Nephron (organoid): Measurements from ENCODE around the gene GH2.
A peak's percentile ranks its signal among the peaks of the same experiment; 100 is the strongest.

Experiments
- H3K27ac Mint-ChIP-seq, 3 experiments: 2 replicates each; pipeline ENCODE4 v1.8.0; 2020; ENCODE audit warnings: mixed read lengths in 3 of 3, mild to moderate bottlenecking in 2 of 3, moderate library complexity in 1 of 3
- H3K27me3 Mint-ChIP-seq: 2 replicates; pipeline ENCODE4 v1.8.0; 2021; ENCODE audit warnings: low read depth, mild to moderate bottlenecking, moderate library complexity, mixed read lengths
- H3K36me3 Mint-ChIP-seq: 2 replicates; pipeline ENCODE4 v1.8.0; 2020; ENCODE audit warnings: low read depth, mixed read lengths
- H3K4me1 Mint-ChIP-seq: 2 replicates; pipeline ENCODE4 v1.8.0; 2020; ENCODE audit warnings: mixed read lengths
- H3K4me3 Mint-ChIP-seq, 3 experiments: 2 replicates each; pipeline ENCODE4 v1.8.0; 2020; ENCODE audit warnings: mild to moderate bottlenecking in 3 of 3, mixed read lengths in 3 of 3, moderate library complexity in 2 of 3
- H3K9me3 Mint-ChIP-seq: 2 replicates; pipeline ENCODE4 v1.8.0; 2020; ENCODE audit warnings: mixed read lengths
- TF ChIP-seq, protein P1 (sequence below), 3 experiments: fragments of 200-600 bp; sonication (generic); IDR thresholded peaks; one replicate each; pipeline ENCODE4 v1.5.0; 2021; ENCODE audit warnings: antibody characterized with exemption in 3 of 3; ENCODE audit not compliant: unreplicated experiment in 3 of 3

GH2 gene

DNA sequence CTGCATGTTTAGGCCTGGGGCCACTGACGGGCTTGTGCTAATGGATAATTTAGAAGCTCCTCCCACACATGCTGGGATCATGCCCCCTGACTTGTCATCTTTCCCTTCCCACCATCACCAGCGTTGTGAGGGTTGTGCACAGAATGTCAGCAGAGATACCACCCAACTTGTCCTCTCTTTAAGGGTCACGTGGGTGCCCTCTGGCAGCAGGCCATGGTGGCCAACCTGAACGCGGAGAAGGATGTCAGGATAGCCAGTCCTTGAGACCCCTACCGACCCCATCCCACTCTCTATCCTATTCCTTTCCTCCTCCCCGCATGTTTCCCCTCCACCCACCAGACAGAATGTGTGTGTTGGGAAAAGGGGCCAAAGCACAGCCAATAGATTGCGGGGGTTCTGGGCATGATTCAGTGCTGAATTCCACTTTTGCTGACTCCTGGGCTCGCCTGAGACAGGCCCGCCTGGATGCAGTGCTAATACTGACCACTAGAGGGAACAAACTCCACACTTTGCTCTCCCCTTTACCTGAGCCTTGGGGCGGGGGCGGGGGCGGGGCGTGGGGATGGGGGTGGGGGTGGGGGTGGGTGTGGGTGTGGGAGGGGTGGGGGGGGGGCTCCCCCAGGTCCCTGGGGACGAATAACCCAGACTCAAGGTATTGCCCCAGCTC lies at the start of gene GH2:
Gene GH2 (minus strand): TSS at position 10 of the 667 bp plus-strand sequence. CDS start 143 bp downstream, outside the sequence.
- Mint-ChIP-seq H3K36me3 (no peaks in the 10 kb centered on the region), H3K27ac (no peak within 1 kb of the TSS), H3K27me3 (peaks cover 20% of the 10 kb centered on the region), H3K4me3 (no peak within 1 kb of the TSS), H3K9me3 (no peaks in the 10 kb centered on the region), H3K4me1 (no peaks in the 10 kb centered on the region)
- TF ChIP-seq, protein P1, sequence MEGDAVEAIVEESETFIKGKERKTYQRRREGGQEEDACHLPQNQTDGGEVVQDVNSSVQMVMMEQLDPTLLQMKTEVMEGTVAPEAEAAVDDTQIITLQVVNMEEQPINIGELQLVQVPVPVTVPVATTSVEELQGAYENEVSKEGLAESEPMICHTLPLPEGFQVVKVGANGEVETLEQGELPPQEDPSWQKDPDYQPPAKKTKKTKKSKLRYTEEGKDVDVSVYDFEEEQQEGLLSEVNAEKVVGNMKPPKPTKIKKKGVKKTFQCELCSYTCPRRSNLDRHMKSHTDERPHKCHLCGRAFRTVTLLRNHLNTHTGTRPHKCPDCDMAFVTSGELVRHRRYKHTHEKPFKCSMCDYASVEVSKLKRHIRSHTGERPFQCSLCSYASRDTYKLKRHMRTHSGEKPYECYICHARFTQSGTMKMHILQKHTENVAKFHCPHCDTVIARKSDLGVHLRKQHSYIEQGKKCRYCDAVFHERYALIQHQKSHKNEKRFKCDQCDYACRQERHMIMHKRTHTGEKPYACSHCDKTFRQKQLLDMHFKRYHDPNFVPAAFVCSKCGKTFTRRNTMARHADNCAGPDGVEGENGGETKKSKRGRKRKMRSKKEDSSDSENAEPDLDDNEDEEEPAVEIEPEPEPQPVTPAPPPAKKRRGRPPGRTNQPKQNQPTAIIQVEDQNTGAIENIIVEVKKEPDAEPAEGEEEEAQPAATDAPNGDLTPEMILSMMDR (IDR thresholded peaks at IDR 0.05; ENCODE audit: unreplicated experiment in 3 of 3): peak; percentile 42 to 51 (median 44)

DNA sequence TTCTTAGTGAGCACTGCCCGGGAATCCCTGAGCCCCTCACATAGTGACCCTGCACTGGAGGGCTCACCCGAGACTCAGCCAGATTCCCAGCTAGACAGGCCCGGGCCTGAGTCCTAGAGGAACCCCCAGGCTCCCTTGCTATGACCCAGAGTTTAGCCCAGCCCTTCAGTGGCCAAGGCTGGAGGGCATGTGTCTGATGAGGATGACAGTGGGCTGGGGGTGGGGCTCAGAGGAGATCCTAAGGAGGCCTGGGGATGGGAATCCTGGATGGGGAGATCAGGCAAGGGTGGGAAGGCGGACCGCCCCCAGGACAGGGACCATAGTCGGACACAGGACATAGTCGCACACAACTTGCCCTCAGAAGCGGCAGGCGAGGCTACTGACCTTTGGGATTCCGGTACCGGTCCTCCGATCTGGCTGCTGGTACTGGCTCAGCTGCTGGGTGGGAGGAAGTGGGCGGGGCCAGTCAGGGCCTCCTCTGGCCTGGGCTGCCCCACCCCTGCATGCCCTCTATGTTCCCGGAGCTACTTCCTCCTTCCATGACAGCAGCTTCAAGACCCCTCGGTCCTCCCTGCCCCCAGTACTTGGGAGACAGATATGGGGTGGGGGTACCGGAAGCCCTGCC lies 49.3 kb upstream of the GH2 start:
- TF ChIP-seq, protein P1 (IDR thresholded peaks at IDR 0.05; ENCODE audit: unreplicated experiment in 3 of 3): no peak
- no peaks in the 10 kb centered on the region for H3K4me1 Mint-ChIP-seq
- no peak overlapping the region for H3K27ac Mint-ChIP-seq
- no peaks in the 10 kb centered on the region for H3K36me3 Mint-ChIP-seq
- no peaks in the 10 kb centered on the region for H3K27me3 Mint-ChIP-seq
- no peaks in the 10 kb centered on the region for H3K9me3 Mint-ChIP-seq
- no peak overlapping the region for H3K4me3 Mint-ChIP-seq

DNA sequence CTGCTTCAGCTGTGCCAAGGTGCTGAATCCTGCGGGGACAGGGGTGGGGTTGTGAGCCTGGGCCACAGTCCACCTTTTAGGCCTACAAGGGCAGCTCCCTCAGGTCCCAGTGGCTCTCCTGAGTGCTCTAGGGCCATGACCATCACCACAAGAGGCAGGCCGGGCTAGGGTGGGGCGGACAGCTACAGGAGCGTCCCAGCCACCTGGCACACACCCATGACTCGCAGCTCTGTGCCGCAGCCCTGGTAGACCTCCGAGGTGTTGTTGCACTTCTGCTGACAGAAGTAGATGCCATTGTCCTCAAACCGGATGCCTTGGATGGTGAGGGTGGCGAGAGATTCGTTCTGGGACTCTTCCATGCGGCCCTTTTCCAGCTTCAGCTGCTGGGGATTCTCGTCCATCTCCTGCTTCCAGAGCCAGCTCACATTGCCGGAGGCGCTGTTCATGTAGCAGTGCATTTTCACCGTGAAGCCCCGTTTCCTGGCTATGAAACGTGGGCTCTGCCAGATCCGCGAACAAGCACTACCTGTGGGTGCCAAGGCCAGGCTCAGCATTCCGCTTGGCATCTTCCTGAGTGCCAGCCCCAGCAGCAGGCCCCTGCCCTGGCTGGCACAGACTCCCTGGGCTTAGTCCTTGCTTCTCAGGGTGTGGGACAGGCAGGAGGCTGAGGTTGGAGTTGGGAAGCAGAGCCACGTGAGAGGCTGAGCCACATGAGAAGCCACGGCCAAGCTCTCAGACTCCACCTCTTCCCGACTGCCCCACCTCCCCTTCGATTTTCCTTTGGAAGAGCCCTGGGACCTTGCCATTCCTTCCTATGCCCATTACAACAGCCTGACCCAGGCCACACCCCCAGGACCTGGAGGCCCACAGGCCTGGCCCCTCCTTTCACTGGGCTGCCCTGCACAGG lies 48.4 kb upstream of the GH2 start:
- Mint-ChIP-seq H3K9me3 (no peaks in the 10 kb centered on the region), H3K27me3 (no peaks in the 10 kb centered on the region), H3K36me3 (no peaks in the 10 kb centered on the region), H3K27ac (no peak overlapping the region), H3K4me3 (no peak overlapping the region), H3K4me1 (no peaks in the 10 kb centered on the region)
- TF ChIP-seq, protein P1 (IDR thresholded peaks at IDR 0.05; ENCODE audit: unreplicated experiment in 3 of 3): no peak

DNA sequence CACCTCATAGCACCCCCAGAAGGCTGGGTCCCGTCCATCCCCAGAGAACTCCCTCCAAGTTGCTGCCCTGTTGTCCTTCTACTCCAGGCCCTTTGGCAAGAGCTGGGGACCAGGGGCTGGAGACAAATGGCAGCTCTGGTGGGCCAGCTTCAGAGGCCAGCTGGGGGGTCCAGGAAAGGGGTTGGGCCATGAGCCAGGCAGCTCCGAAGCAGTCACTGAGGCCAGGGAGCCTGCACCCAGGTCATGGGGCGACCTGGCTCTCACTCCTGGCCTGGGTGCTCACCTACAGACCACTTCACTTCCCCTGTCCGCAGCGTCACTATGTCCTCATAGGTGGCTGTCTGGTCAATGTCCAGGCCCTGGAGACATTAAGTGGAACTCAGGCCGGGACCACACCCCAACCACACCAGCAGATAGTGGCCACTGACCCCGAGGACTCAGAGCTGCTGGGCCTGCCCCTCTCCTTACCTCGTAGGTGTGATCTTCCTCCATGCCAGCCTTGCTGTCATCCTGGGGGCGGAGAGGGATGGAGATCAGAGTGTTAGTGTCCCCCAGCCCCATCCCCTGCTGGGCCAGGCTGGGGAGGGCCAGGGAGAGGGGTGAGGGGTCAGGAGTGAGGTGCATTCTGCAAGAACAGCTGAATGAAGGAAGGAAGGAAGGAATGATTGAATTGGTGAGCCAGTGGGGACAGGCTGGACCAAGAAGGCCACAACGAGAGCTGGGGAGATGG lies 47.4 kb upstream of the GH2 start:
- H3K27ac Mint-ChIP-seq: no peak overlapping the region

DNA sequence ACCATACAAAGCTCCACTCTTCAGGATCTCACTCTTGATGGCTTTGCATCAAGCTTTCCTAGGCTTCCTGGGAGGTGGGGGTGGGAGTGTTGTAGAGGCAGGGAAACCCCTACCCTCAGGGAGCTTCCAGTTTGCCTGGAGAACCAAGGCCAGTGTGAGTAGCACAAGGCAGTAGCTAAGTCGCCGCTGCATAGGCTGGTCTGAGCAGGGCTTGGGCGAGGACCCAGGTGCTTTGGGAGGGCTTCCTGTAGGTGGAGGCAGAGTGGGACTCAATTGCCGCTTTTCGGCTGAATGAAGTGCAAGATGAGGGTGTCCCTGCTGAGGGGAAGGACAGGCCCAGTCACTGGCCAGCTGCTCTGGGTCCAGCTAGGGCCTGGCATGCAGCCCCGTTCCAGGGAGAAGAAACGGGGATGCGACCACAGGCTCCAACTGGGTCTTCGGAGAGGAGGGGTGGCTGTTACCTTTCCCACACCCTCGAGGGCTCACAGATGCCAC lies 46.5 kb upstream of the GH2 start:
- Mint-ChIP-seq H3K4me1 (no peaks in the 10 kb centered on the region), H3K9me3 (no peaks in the 10 kb centered on the region), H3K4me3 (no peak overlapping the region), H3K27ac (no peak overlapping the region), H3K27me3 (no peaks in the 10 kb centered on the region), H3K36me3 (no peaks in the 10 kb centered on the region)
- TF ChIP-seq, protein P1 (IDR thresholded peaks at IDR 0.05; ENCODE audit: unreplicated experiment in 3 of 3): no peak

More for the DNA sequence above, 47.4 kb upstream of the GH2 start:
- no peaks in the 10 kb centered on the region for H3K4me1 Mint-ChIP-seq
- no peaks in the 10 kb centered on the region for H3K36me3 Mint-ChIP-seq
- no peaks in the 10 kb centered on the region for H3K9me3 Mint-ChIP-seq
- no peaks in the 10 kb centered on the region for H3K27me3 Mint-ChIP-seq
- H3K4me3 Mint-ChIP-seq: no peak overlapping the region
- TF ChIP-seq, protein P1 (IDR thresholded peaks at IDR 0.05; ENCODE audit: unreplicated experiment in 3 of 3): no peak
